Measurements from ENCODE around the gene SKP2.

GRCh38 chr5:36227046-36227445 lies 75.1 kb downstream of the SKP2 start:
- TF ChIP-seq, protein P1, sequence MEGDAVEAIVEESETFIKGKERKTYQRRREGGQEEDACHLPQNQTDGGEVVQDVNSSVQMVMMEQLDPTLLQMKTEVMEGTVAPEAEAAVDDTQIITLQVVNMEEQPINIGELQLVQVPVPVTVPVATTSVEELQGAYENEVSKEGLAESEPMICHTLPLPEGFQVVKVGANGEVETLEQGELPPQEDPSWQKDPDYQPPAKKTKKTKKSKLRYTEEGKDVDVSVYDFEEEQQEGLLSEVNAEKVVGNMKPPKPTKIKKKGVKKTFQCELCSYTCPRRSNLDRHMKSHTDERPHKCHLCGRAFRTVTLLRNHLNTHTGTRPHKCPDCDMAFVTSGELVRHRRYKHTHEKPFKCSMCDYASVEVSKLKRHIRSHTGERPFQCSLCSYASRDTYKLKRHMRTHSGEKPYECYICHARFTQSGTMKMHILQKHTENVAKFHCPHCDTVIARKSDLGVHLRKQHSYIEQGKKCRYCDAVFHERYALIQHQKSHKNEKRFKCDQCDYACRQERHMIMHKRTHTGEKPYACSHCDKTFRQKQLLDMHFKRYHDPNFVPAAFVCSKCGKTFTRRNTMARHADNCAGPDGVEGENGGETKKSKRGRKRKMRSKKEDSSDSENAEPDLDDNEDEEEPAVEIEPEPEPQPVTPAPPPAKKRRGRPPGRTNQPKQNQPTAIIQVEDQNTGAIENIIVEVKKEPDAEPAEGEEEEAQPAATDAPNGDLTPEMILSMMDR (IDR thresholded peaks at IDR 0.05): no peak
- TF ChIP-seq POLR2A (IDR thresholded peaks at IDR 0.05): no peak

All from lower leg skin (tissue), 3 donors.